ENCODE results near the gene FAM222A.

FAM222A gene

DNA sequence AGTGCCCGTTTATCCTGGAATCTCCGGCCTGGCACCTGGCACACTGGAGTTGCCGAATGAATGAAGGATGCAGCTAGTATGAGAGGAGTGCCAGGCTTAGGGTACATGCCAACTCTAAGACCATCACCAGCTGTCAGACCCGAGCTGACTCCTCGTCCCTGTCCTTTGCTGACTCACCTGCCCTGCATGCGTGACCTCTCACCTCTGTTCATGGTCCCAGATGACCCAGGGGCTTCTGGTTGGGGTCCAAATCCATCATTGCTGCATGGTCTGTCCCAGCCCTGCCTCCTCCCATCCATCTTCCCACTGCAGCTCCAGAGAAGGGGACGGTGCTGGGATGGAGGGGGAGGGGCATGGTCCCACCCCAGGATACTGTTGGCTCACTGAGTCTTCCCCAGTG, 9.9 kb upstream of the FAM222A start:
- Histone ChIP-seq H3K27me3 (ENCODE audit: control insufficient read depth in 1 of 2, insufficient read depth in 2 of 2, low read length in 2 of 2) (peaks cover 14 to 15% of the 10 kb centered on the region in 2 donors), H3K9ac (ENCODE audit: low read length in 2 of 2) (no peak overlapping the region), H3K4me1 (ENCODE audit: control insufficient read depth, insufficient read depth, low read length) (no peaks in the 10 kb centered on the region)

DNA sequence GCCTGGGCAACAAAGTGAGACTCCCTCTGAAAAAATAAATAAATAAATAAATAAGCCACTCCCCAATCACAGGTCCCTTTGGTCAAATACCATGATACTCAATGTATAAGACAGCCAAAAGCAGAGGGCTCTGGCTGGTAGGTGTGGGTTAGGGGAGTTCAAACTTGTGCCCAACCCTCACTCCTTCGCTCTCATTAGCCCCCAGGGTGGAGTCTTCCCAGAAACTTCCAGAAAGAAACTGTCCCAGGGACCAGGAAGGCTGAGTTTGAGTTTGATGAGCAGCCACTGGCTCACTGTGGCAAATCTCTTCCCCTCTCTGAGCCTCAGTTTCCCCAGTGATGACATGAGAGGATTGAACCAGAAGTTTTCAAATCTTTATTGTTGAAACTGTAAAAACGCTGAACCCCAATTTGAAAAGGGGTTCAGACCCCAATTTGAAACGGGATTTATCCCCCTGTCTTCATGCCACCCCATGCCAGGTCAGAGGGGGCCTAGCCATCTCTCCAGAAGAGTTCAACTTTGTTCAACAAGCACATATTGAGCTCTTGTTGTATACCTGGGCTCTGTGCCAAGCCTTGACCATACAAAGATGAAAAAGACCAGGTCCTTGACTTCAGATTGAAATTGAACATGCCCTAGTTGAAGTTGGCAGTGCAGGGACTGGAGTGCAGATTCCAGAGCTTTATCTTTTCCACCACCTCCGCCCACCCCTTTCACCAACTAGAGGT, 9.1 kb upstream of the FAM222A start:
- H3K36me3 ChIP-seq (ENCODE audit: control insufficient read depth in 2 of 2, insufficient read depth in 2 of 2, low read length in 2 of 2), result no peaks in the 10 kb centered on the region
- H3K27ac ChIP-seq (ENCODE audit: low read length), result no peak overlapping the region
- H3K9ac ChIP-seq (ENCODE audit: low read length in 2 of 2), result no peak overlapping the region
- H3K4me1 ChIP-seq (ENCODE audit: control insufficient read depth, insufficient read depth, low read length), result no peaks in the 10 kb centered on the region
- H3K9me3 ChIP-seq (ENCODE audit: control insufficient read depth in 2 of 2, low read length in 2 of 2), result no peaks in the 10 kb centered on the region
- no peak overlapping the region for H3K4me3 ChIP-seq (ENCODE audit: low read length in 2 of 2)
- H3K27me3 ChIP-seq (ENCODE audit: control insufficient read depth in 1 of 2, insufficient read depth in 2 of 2, low read length in 2 of 2), result peaks cover 17 to 19% of the 10 kb centered on the region in 2 donors

More for the DNA sequence above, 9.9 kb upstream of the FAM222A start:
- no peaks in the 10 kb centered on the region for H3K9me3 ChIP-seq (ENCODE audit: control insufficient read depth in 2 of 2, low read length in 2 of 2)
- no peak overlapping the region for H3K4me3 ChIP-seq (ENCODE audit: low read length in 2 of 2)
- no peaks in the 10 kb centered on the region for H3K36me3 ChIP-seq (ENCODE audit: control insufficient read depth in 2 of 2, insufficient read depth in 2 of 2, low read length in 2 of 2)
- no peak overlapping the region for H3K27ac ChIP-seq (ENCODE audit: low read length)

DNA sequence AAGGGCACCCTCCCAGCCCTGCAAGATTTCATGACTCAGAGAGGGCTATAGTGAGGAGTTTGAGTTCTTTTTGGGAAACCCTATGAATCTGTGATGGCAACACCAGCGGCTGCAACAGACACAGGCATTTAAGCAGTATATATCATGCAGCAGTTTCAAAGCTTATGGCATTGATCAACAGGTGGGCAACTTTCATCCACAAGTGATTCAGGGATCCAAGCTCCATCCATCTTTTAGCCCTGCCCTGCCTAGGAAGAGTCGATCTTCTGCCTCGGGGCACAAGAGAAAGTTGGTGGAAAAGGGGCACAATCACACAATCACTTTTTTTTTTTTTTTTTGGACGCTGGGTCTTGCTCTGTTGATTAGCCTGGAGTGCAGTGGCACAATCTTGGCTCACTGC, 8.3 kb upstream of the FAM222A start:
- no peak overlapping the region for H3K9ac ChIP-seq (ENCODE audit: low read length in 2 of 2)
- no peaks in the 10 kb centered on the region for H3K36me3 ChIP-seq (ENCODE audit: control insufficient read depth in 2 of 2, insufficient read depth in 2 of 2, low read length in 2 of 2)
- H3K27me3 ChIP-seq (ENCODE audit: control insufficient read depth in 1 of 2, insufficient read depth in 2 of 2, low read length in 2 of 2), result peaks cover 19 to 23% of the 10 kb centered on the region in 2 donors
- H3K4me3 ChIP-seq (ENCODE audit: low read length in 2 of 2), result no peak overlapping the region
- no peak overlapping the region for H3K27ac ChIP-seq (ENCODE audit: low read length)
- H3K4me1 ChIP-seq (ENCODE audit: control insufficient read depth, insufficient read depth, low read length), result no peaks in the 10 kb centered on the region
- no peaks in the 10 kb centered on the region for H3K9me3 ChIP-seq (ENCODE audit: control insufficient read depth in 2 of 2, low read length in 2 of 2)

GRCh38 chr12:109706398-109706746, 7.3 kb upstream of the FAM222A start:
- Histone ChIP-seq H3K4me3 (ENCODE audit: low read length in 2 of 2) (no peak overlapping the region), H3K27ac (ENCODE audit: low read length) (no peak overlapping the region), H3K27me3 (ENCODE audit: control insufficient read depth in 1 of 2, insufficient read depth in 2 of 2, low read length in 2 of 2) (peaks cover 30 to 33% of the 10 kb centered on the region in 2 donors), H3K9ac (ENCODE audit: low read length in 2 of 2) (no peak overlapping the region), H3K9me3 (ENCODE audit: control insufficient read depth in 2 of 2, low read length in 2 of 2) (no peaks in the 10 kb centered on the region), H3K36me3 (ENCODE audit: control insufficient read depth in 2 of 2, insufficient read depth in 2 of 2, low read length in 2 of 2) (no peaks in the 10 kb centered on the region), H3K4me1 (ENCODE audit: control insufficient read depth, insufficient read depth, low read length) (no peaks in the 10 kb centered on the region)

- Histone ChIP-seq H3K9me3 (ENCODE audit: control insufficient read depth in 2 of 2, low read length in 2 of 2) (no peaks in the 10 kb centered on the region), H3K4me1 (ENCODE audit: control insufficient read depth, insufficient read depth, low read length) (no peaks in the 10 kb centered on the region), H3K27ac (ENCODE audit: low read length) (no peak overlapping the region), H3K9ac (ENCODE audit: low read length in 2 of 2) (no peak overlapping the region), H3K27me3 (ENCODE audit: control insufficient read depth in 1 of 2, insufficient read depth in 2 of 2, low read length in 2 of 2) (peaks cover 35 to 38% of the 10 kb centered on the region in 2 donors), H3K36me3 (ENCODE audit: control insufficient read depth in 2 of 2, insufficient read depth in 2 of 2, low read length in 2 of 2) (no peaks in the 10 kb centered on the region), H3K4me3 (ENCODE audit: low read length in 2 of 2) (no peak overlapping the region)
Observed at GRCh38 chr12:109706747-109707469, 6.7 kb upstream of the FAM222A start.

DNA sequence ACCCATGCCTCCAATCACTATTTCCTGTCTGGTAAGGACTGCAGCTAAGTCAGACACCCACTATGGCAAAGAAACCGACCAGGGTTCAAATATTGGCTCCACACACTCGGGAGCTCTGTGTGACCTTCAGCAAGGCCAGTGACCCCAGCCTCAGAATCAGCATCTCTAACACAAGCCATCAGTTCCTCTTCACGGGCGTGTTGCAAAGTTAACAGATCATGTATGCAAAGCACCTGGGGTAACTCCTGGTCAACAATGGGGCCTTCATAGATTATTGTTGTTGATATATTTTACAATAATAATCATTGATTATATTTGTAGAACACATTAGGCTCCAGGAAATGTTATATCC, 6.2 kb upstream of the FAM222A start:
- no peak overlapping the region for H3K27ac ChIP-seq (ENCODE audit: low read length)
- H3K4me1 ChIP-seq (ENCODE audit: control insufficient read depth, insufficient read depth, low read length), result no peaks in the 10 kb centered on the region
- H3K36me3 ChIP-seq (ENCODE audit: control insufficient read depth in 2 of 2, insufficient read depth in 2 of 2, low read length in 2 of 2), result no peaks in the 10 kb centered on the region
- H3K9ac ChIP-seq (ENCODE audit: low read length in 2 of 2), result no peak overlapping the region
- H3K27me3 ChIP-seq (ENCODE audit: control insufficient read depth in 1 of 2, insufficient read depth in 2 of 2, low read length in 2 of 2), result peaks cover 40% of the 10 kb centered on the region in 2 donors
- no peak overlapping the region for H3K4me3 ChIP-seq (ENCODE audit: low read length in 2 of 2)
- H3K9me3 ChIP-seq (ENCODE audit: control insufficient read depth in 2 of 2, low read length in 2 of 2), result no peaks in the 10 kb centered on the region

DNA sequence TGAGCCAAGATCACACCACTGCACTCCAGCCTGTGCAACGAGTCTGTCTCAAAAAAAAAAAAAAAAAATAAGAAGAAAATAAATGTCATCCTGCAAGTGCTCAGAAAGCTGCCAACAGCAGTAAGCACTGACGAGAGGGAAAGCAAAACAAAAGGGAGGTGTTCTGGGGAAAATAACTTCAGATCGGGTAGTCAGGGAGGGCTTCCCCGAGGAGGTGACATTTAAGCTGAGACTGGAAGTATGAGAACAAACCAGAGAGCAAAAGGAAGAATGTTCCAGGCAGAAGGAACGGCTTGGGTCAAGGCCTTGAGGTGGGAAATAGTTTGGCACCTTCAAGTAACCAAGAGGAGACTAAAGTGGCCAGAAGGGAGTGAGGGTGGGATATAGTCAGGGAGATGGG, 4.7 kb upstream of the FAM222A start:
- Histone ChIP-seq H3K4me1 (ENCODE audit: control insufficient read depth, insufficient read depth, low read length) (peaks cover 2% of the 10 kb centered on the region), H3K27me3 (ENCODE audit: control insufficient read depth in 1 of 2, insufficient read depth in 2 of 2, low read length in 2 of 2) (peaks cover 42% of the 10 kb centered on the region in 2 donors), H3K9ac (ENCODE audit: low read length in 2 of 2) (no peak overlapping the region), H3K27ac (ENCODE audit: low read length) (no peak overlapping the region), H3K36me3 (ENCODE audit: control insufficient read depth in 2 of 2, insufficient read depth in 2 of 2, low read length in 2 of 2) (no peaks in the 10 kb centered on the region), H3K4me3 (ENCODE audit: low read length in 2 of 2) (no peak overlapping the region), H3K9me3 (ENCODE audit: control insufficient read depth in 2 of 2, low read length in 2 of 2) (no peaks in the 10 kb centered on the region)

- Histone ChIP-seq H3K36me3 (ENCODE audit: control insufficient read depth in 2 of 2, insufficient read depth in 2 of 2, low read length in 2 of 2) (no peaks in the 10 kb centered on the region), H3K4me3 (ENCODE audit: low read length in 2 of 2) (no peak overlapping the region), H3K9ac (ENCODE audit: low read length in 2 of 2) (no peak overlapping the region), H3K4me1 (ENCODE audit: control insufficient read depth, insufficient read depth, low read length) (peaks cover 6% of the 10 kb centered on the region), H3K27me3 (ENCODE audit: control insufficient read depth in 1 of 2, insufficient read depth in 2 of 2, low read length in 2 of 2) (peaks cover 42% of the 10 kb centered on the region in 2 donors), H3K9me3 (ENCODE audit: control insufficient read depth in 2 of 2, low read length in 2 of 2) (no peaks in the 10 kb centered on the region), H3K27ac (ENCODE audit: low read length) (no peak overlapping the region)
Observed at GRCh38 chr12:109709401-109709991, 4.1 kb upstream of the FAM222A start.

DNA sequence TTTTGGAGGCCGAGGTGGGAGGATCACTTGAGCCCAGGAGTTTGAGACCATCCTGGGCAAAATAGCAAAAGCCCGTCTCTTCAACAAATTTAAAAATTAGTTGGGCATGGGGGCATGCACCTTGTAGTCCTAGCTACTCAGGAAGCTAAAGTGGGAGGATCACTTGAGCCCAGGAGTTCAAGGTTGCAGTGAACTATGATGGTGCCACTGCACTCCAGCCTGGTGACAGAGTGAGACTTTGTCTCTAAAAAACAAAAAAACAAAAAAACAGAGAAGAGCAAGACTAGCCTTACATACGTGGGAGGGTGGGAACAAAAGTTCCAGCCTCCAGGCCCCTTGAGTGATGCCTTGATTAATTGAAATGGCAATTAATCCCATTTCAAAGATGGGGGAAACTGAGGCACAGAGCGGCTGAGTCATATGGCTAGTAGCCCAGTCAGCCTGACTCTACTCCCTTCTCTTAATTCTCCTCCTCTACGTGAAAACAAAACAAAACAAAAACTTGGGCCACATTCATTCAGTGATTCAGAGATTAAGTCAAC, 3.3 kb upstream of the FAM222A start:
- no peak overlapping the region for H3K9ac ChIP-seq (ENCODE audit: low read length in 2 of 2)

GRCh38 chr12:109710747-109711595, 2.7 kb upstream of the FAM222A start:
- H3K27ac ChIP-seq (ENCODE audit: low read length), result no peak overlapping the region
- H3K9me3 ChIP-seq (ENCODE audit: control insufficient read depth in 2 of 2, low read length in 2 of 2), result no peaks in the 10 kb centered on the region
- H3K36me3 ChIP-seq (ENCODE audit: control insufficient read depth in 2 of 2, insufficient read depth in 2 of 2, low read length in 2 of 2), result no peaks in the 10 kb centered on the region
- H3K4me1 ChIP-seq (ENCODE audit: control insufficient read depth, insufficient read depth, low read length), result peaks cover 12% of the 10 kb centered on the region
- H3K27me3 ChIP-seq (ENCODE audit: control insufficient read depth in 1 of 2, insufficient read depth in 2 of 2, low read length in 2 of 2), result peaks cover 40 to 47% of the 10 kb centered on the region in 2 donors
- H3K9ac ChIP-seq (ENCODE audit: low read length in 2 of 2), result no peak overlapping the region
- H3K4me3 ChIP-seq (ENCODE audit: low read length in 2 of 2), result no peak overlapping the region

More for the DNA sequence above, 3.3 kb upstream of the FAM222A start:
- Histone ChIP-seq H3K4me1 (ENCODE audit: control insufficient read depth, insufficient read depth, low read length) (peaks cover 9% of the 10 kb centered on the region), H3K27ac (ENCODE audit: low read length) (no peak overlapping the region), H3K27me3 (ENCODE audit: control insufficient read depth in 1 of 2, insufficient read depth in 2 of 2, low read length in 2 of 2) (peaks cover 40 to 47% of the 10 kb centered on the region in 2 donors), H3K36me3 (ENCODE audit: control insufficient read depth in 2 of 2, insufficient read depth in 2 of 2, low read length in 2 of 2) (no peaks in the 10 kb centered on the region), H3K4me3 (ENCODE audit: low read length in 2 of 2) (no peak overlapping the region), H3K9me3 (ENCODE audit: control insufficient read depth in 2 of 2, low read length in 2 of 2) (no peaks in the 10 kb centered on the region)
